H9 (cell line): ENCODE data around the gene CSTPP1. TPM values are rescaled to one million over a fixed set of nuclear protein-coding genes. Genes with fewer than 3 reads are reported as not detected.

ENCODE experiments used
- DNase-seq: peaks from one replicate; pipeline ENCODE4 v3.0.0-alpha.2; 2017
- H2AFZ ChIP-seq: one replicate; pipeline ENCODE4 v1.6.1; 2013; ENCODE audit warnings: mild to moderate bottlenecking, low read length, control low read depth, moderate library complexity
- H2AK5ac ChIP-seq: 2 replicates; pipeline ENCODE4 v1.6.1; 2013; ENCODE audit warnings: low read length, control low read depth, mixed read lengths; ENCODE audit not compliant: insufficient read length
- H2BK120ac ChIP-seq: one replicate; pipeline ENCODE4 v1.6.1; 2013; ENCODE audit warnings: low read depth, mild to moderate bottlenecking, low read length, control low read depth, inconsistent platforms; ENCODE audit not compliant: poor library complexity, severe bottlenecking
- H2BK12ac ChIP-seq: 2 replicates; pipeline ENCODE4 v1.6.1; 2013; ENCODE audit warnings: low read length, control low read depth, mixed read lengths, low read depth; ENCODE audit not compliant: insufficient read length
- H2BK15ac ChIP-seq: 2 replicates; pipeline ENCODE4 v1.6.1; 2013; ENCODE audit warnings: low read depth, low read length, control low read depth
- H2BK20ac ChIP-seq: one replicate; pipeline ENCODE4 v1.6.1; 2013; ENCODE audit warnings: low read depth, mild to moderate bottlenecking, low read length, control low read depth, inconsistent platforms; ENCODE audit not compliant: poor library complexity, severe bottlenecking
- H2BK5ac ChIP-seq: 2 replicates; pipeline ENCODE4 v1.6.1; 2013; ENCODE audit warnings: low read length, control low read depth, mixed read lengths; ENCODE audit not compliant: insufficient read length
- H3K14ac ChIP-seq: 2 replicates; pipeline ENCODE4 v1.6.1; 2013; ENCODE audit warnings: low read length, control low read depth; ENCODE audit not compliant: insufficient read depth
- H3K18ac ChIP-seq: 2 replicates; pipeline ENCODE4 v1.6.1; 2013; ENCODE audit warnings: low read depth, mild to moderate bottlenecking, mixed read lengths, low read length, control low read depth; ENCODE audit not compliant: insufficient read length
- H3K23ac ChIP-seq: 2 replicates; pipeline ENCODE4 v1.6.1; 2013; ENCODE audit warnings: low read length, control low read depth, mixed read lengths, low read depth; ENCODE audit not compliant: insufficient read length
- H3K23me2 ChIP-seq: 2 replicates; pipeline ENCODE4 v1.6.1; 2013; ENCODE audit warnings: low read depth, mild to moderate bottlenecking, mixed read lengths, low read length, control low read depth; ENCODE audit not compliant: insufficient read length, poor library complexity, severe bottlenecking
- H3K27ac ChIP-seq: 2 replicates; pipeline ENCODE4 v1.5.1; 2013; ENCODE audit warnings: low read length, control low read depth, mixed read lengths, low read depth; ENCODE audit not compliant: insufficient read length
- H3K27me3 ChIP-seq: 2 replicates; pipeline ENCODE4 v1.6.1; 2013; ENCODE audit warnings: low read length, control low read depth, inconsistent platforms; ENCODE audit not compliant: insufficient read depth
- H3K4ac ChIP-seq: 2 replicates; pipeline ENCODE4 v1.6.1; 2013; ENCODE audit warnings: low read depth, mild to moderate bottlenecking, control low read depth, inconsistent platforms, low read length, moderate library complexity
- H3K4me1 ChIP-seq: 2 replicates; pipeline ENCODE4 v1.6.1; 2013; ENCODE audit warnings: low read length, control low read depth, inconsistent platforms; ENCODE audit not compliant: insufficient read depth
- H3K4me2 ChIP-seq: 2 replicates; pipeline ENCODE4 v1.6.1; 2013; ENCODE audit warnings: low read length, control low read depth, mixed read lengths; ENCODE audit not compliant: insufficient read length, insufficient read depth
- H3K56ac ChIP-seq: 2 replicates; pipeline ENCODE4 v1.6.1; 2013; ENCODE audit warnings: low read depth, mild to moderate bottlenecking, mixed read lengths, low read length, control low read depth; ENCODE audit not compliant: insufficient read length
- H3K79me1 ChIP-seq: 2 replicates; pipeline ENCODE4 v1.6.1; 2013; ENCODE audit warnings: low read depth, mild to moderate bottlenecking, moderate library complexity, low read length, control low read depth, inconsistent platforms; ENCODE audit not compliant: insufficient read depth, poor library complexity, severe bottlenecking
- H3K79me2 ChIP-seq: 2 replicates; pipeline ENCODE4 v1.6.1; 2013; ENCODE audit warnings: low read length, control low read depth, inconsistent platforms; ENCODE audit not compliant: insufficient read depth
- H3K9ac ChIP-seq: 2 replicates; pipeline ENCODE4 v1.6.1; 2013; ENCODE audit warnings: low read length, control low read depth, mixed read lengths; ENCODE audit not compliant: insufficient read length; ENCODE audit errors: extremely low read depth
- H3K9me3 ChIP-seq: one replicate; pipeline ENCODE4 v1.6.1; 2013; ENCODE audit warnings: low read depth, low read length, inconsistent platforms; ENCODE audit not compliant: control insufficient read depth
- H3T11ph ChIP-seq: one replicate; pipeline ENCODE4 v1.6.1; 2013; ENCODE audit warnings: mild to moderate bottlenecking, low read length, control low read depth, inconsistent platforms
- H4K20me1 ChIP-seq: one replicate; pipeline ENCODE4 v1.6.1; 2013; ENCODE audit not compliant: control insufficient read depth, insufficient read length, insufficient read depth
- H4K5ac ChIP-seq: 2 replicates; pipeline ENCODE4 v1.6.1; 2013; ENCODE audit warnings: low read depth, mild to moderate bottlenecking, mixed read lengths, low read length, control low read depth; ENCODE audit not compliant: insufficient read length
- H4K8ac ChIP-seq: replicated peaks from 2 replicates; pipeline ENCODE4 v1.6.1; 2013; ENCODE audit warnings: low read length, control low read depth, mixed read lengths, low read depth; ENCODE audit not compliant: insufficient read length
- H4K91ac ChIP-seq: 2 replicates; pipeline ENCODE4 v1.6.1; 2013; ENCODE audit warnings: low read depth, mild to moderate bottlenecking, moderate library complexity, mixed read lengths, low read length, control low read depth; ENCODE audit not compliant: insufficient read length
- H3K27ac Mint-ChIP-seq, 3 experiments: 2 replicates in 2 of 3; 3 replicates in 1 of 3; pipeline ENCODE4 v1.8.0; 2020 to 2021; ENCODE audit warnings: mixed read lengths in 3 of 3, mild to moderate bottlenecking in 1 of 3, moderate library complexity in 1 of 3
- H3K27me3 Mint-ChIP-seq: 2 replicates; pipeline ENCODE4 v1.8.0; 2021; ENCODE audit warnings: low read depth, mild to moderate bottlenecking, moderate library complexity, mixed read lengths
- H3K36me3 Mint-ChIP-seq, 3 experiments: 2 replicates in 2 of 3; 3 replicates in 1 of 3; pipeline ENCODE4 v1.8.0; 2020 to 2021; ENCODE audit warnings: low read depth in 3 of 3, mixed read lengths in 3 of 3; ENCODE audit not compliant: insufficient read depth in 1 of 3
- H3K4me1 Mint-ChIP-seq, 2 experiments: 2 replicates each; pipeline ENCODE4 v1.8.0; 2020; ENCODE audit warnings: mixed read lengths in 2 of 2
- H3K4me3 Mint-ChIP-seq, 2 experiments: 2 replicates in 1 of 2; 3 replicates in 1 of 2; pipeline ENCODE4 v1.8.0; 2020 to 2021; ENCODE audit warnings: mild to moderate bottlenecking in 2 of 2, mixed read lengths in 2 of 2, moderate library complexity in 1 of 2
- H3K9me3 Mint-ChIP-seq, 2 experiments: 2 replicates in 1 of 2; 3 replicates in 1 of 2; pipeline ENCODE4 v1.8.0; 2020; ENCODE audit warnings: mild to moderate bottlenecking in 2 of 2, mixed read lengths in 2 of 2, moderate library complexity in 1 of 2
- WGBS: extraction: QIAGEN DNeasy Blood & Tissue Kit; methylation state at CpG from one replicate; pipeline ENCODE4 v1.1.7; 2013; ENCODE audit warnings: missing lambda C conversion rate, low lambda C conversion rate, mixed read lengths; ENCODE audit not compliant: insufficient read length; ENCODE audit errors: extremely low coverage; 5-methylcytosine and 5-hydroxymethylcytosine counted together
- total RNA-seq: library from RNA; stranded (reverse); gene quantifications from 2 replicates; pipeline ENCODE4 v1.2.1, GENCODE V29; 2021
- TF ChIP-seq, protein P1 (sequence below): fragments of 200-600 bp; sonication (generic); conservative IDR thresholded peaks from 3 replicates; pipeline ENCODE4 v1.8.0; 2021; ENCODE audit warnings: antibody characterized with exemption, mild to moderate bottlenecking

CSTPP1 gene
- total RNA-seq, 1 experiment from 2014 or later = 21.2 TPM

DNA sequence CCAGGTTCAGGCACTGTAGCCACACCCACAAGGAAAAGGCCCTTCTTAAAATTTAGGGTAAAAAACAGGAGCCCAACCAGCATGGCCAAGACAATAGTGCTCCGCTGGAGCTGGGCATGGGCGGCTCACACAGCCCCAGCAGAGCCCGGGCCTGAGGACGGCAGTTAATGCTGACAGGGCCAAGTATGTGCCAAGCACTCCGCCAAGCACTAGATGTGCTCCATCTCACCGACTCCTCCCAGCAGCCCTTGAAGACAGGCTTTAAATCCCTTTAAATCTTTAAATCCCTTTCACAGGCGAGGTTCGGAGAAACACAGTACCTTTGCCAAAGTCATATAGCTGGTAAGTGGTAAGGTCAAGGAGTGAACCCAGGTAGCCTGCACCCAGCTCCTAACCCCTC is 235.3 kb downstream of the CSTPP1 start:
- H3K79me2 ChIP-seq = peaks cover 15% of the 10 kb centered on the region; the same call in 1 of the 2 replicates
- no peaks in the 10 kb centered on the region for H3K9me3 ChIP-seq
- H2AK5ac ChIP-seq = no peak overlapping the region
- H2BK20ac ChIP-seq = no peak overlapping the region
- H3K4ac ChIP-seq = no peak overlapping the region
- no CpG with 5 or more reads among the region's 8 CpGs for WGBS
- no peak overlapping the region for H3K4me3 Mint-ChIP-seq
- H4K20me1 ChIP-seq = no peaks in the 10 kb centered on the region
- H3K4me1 ChIP-seq = peaks cover 5% of the 10 kb centered on the region; the same call in 1 of the 2 replicates
- H3K9ac ChIP-seq = no peak overlapping the region
- H4K5ac ChIP-seq = no peak overlapping the region
- H2BK15ac ChIP-seq = no peak overlapping the region
- no peak overlapping the region for H3K14ac ChIP-seq
- DNase-seq = no peak
- no peak overlapping the region for H2AFZ ChIP-seq
- H2BK12ac ChIP-seq = no peak overlapping the region
- H3T11ph ChIP-seq = no peak overlapping the region
- no peak overlapping the region for H3K23ac ChIP-seq
- no peaks in the 10 kb centered on the region for H3K9me3 Mint-ChIP-seq
- H3K27me3 ChIP-seq = no peaks in the 10 kb centered on the region
- H3K27me3 Mint-ChIP-seq = no peaks in the 10 kb centered on the region
- H3K27ac ChIP-seq = no peak overlapping the region
- peaks cover 8% of the 10 kb centered on the region for H3K23me2 ChIP-seq
- H3K4me2 ChIP-seq = no peak overlapping the region
- H3K27ac Mint-ChIP-seq = no peak overlapping the region; a peak in 1 of 7 replicates
- no peak overlapping the region for H3K56ac ChIP-seq
- H3K18ac ChIP-seq = no peak overlapping the region
- H3K36me3 Mint-ChIP-seq = peaks cover 16 to 75% (median 73%) of the 10 kb centered on the region in 3 experiments; a peak in 6 of 7 replicates
- no peak overlapping the region for H2BK5ac ChIP-seq
- peaks cover 9% of the 10 kb centered on the region for H3K79me1 ChIP-seq
- no peak overlapping the region for H4K91ac ChIP-seq
- H2BK120ac ChIP-seq = no peak overlapping the region
- no peak overlapping the region for H4K8ac ChIP-seq
- TF ChIP-seq, protein P1, sequence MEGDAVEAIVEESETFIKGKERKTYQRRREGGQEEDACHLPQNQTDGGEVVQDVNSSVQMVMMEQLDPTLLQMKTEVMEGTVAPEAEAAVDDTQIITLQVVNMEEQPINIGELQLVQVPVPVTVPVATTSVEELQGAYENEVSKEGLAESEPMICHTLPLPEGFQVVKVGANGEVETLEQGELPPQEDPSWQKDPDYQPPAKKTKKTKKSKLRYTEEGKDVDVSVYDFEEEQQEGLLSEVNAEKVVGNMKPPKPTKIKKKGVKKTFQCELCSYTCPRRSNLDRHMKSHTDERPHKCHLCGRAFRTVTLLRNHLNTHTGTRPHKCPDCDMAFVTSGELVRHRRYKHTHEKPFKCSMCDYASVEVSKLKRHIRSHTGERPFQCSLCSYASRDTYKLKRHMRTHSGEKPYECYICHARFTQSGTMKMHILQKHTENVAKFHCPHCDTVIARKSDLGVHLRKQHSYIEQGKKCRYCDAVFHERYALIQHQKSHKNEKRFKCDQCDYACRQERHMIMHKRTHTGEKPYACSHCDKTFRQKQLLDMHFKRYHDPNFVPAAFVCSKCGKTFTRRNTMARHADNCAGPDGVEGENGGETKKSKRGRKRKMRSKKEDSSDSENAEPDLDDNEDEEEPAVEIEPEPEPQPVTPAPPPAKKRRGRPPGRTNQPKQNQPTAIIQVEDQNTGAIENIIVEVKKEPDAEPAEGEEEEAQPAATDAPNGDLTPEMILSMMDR = no peak
- H3K4me1 Mint-ChIP-seq = peaks cover 8 to 9% of the 10 kb centered on the region in 2 experiments
